Natural killer cell (primary cell): ENCODE results near the gene RNF224. TPM values are rescaled to one million over a fixed set of nuclear protein-coding genes. Genes with fewer than 3 reads are reported as not detected.

Source experiments
- ATAC-seq, 3 donors: fragments of 150-1000 bp in 2 of 3; fragments of 200-7000 bp in 1 of 3; cut with Tn5 transposase; 1 replicate in 1 of 3; 2 replicates in 2 of 3; pipeline ENCODE4 v1.10.0; 2021; ENCODE audit warnings: mild to moderate bottlenecking in 2 of 3, moderate library complexity in 2 of 3
- DNase-seq, 2 donors: peaks; one replicate each; pipeline versions ENCODE4 v3.0.0 to v3.0.0-alpha.2; 2013 to 2021; ENCODE audit warnings: mixed read lengths in 1 of 2
- H3K27ac ChIP-seq: one replicate; pipeline ENCODE4 v1.5.1; 2013; ENCODE audit warnings: mild to moderate bottlenecking, low read length
- H3K27me3 ChIP-seq: one replicate; pipeline ENCODE4 v1.6.1; 2013; ENCODE audit warnings: low read length; ENCODE audit not compliant: control insufficient read depth, insufficient read depth
- H3K36me3 ChIP-seq: one replicate; pipeline ENCODE4 v1.6.1; 2013; ENCODE audit warnings: low read length; ENCODE audit not compliant: control insufficient read depth, insufficient read depth
- H3K4me1 ChIP-seq: one replicate; pipeline ENCODE4 v1.6.1; 2013; ENCODE audit warnings: low read length; ENCODE audit not compliant: control insufficient read depth, insufficient read depth
- H3K4me3 ChIP-seq: one replicate; pipeline ENCODE4 v1.5.1; 2013; ENCODE audit warnings: low read length
- H3K9me3 ChIP-seq: one replicate; pipeline ENCODE4 v1.6.1; 2013; ENCODE audit warnings: low read length; ENCODE audit not compliant: control insufficient read depth, insufficient read depth
- H3K27ac Mint-ChIP-seq, 2 donors: one replicate each; pipeline ENCODE4 v1.8.0; 2022; ENCODE audit warnings: mild to moderate bottlenecking in 2 of 2, mixed read lengths in 2 of 2, moderate library complexity in 1 of 2
- H3K27me3 Mint-ChIP-seq, 2 donors: one replicate each; pipeline ENCODE4 v1.8.0; 2022; ENCODE audit warnings: low read depth in 2 of 2, mixed read lengths in 2 of 2
- H3K36me3 Mint-ChIP-seq: one replicate; pipeline ENCODE4 v1.8.0; 2022; ENCODE audit warnings: mixed read lengths
- H3K4me1 Mint-ChIP-seq, 2 donors: one replicate each; pipeline ENCODE4 v1.8.0; 2022; ENCODE audit warnings: mixed read lengths in 2 of 2
- H3K4me3 Mint-ChIP-seq: one replicate; pipeline ENCODE4 v1.8.0; 2022; ENCODE audit warnings: mild to moderate bottlenecking, moderate library complexity, mixed read lengths
- H3K9me3 Mint-ChIP-seq, 2 donors: one replicate each; pipeline ENCODE4 v1.8.0; 2022; ENCODE audit warnings: mixed read lengths in 2 of 2
- CTCF ChIP-seq: fragments of 200-600 bp; IDR thresholded peaks from one replicate; pipeline ENCODE4 v1.8.0; 2022; ENCODE audit warnings: antibody characterized with exemption
- WGBS: methylation state at CpG from one replicate; pipeline ENCODE4 v1.1.7; 2013; ENCODE audit warnings: missing lambda C conversion rate; ENCODE audit not compliant: insufficient coverage; 5-methylcytosine and 5-hydroxymethylcytosine counted together
- intact Hi-C: fragments of 100-400 bp; cut with micrococcal nuclease; formaldehyde crosslinking; loops from one replicate; pipeline ENCODE4 v1.14.2; 2022
- total RNA-seq, 4 donors: library from RNA; stranded (reverse); fragments of 120-200 nt in 1 of 4; gene quantifications; one replicate each; pipeline versions ENCODE4 v1.2.3 to v1.2.4, GENCODE V29; 2013 to 2022

The RNF224 gene
- total RNA-seq, 3 donors from 2014 or later (not counting 1 experiment from before 2014, with no cell fraction given) = not detected

GRCh38 chr9:137221095-137221505 is 6.2 kb upstream of the RNF224 start:
- H3K4me1 Mint-ChIP-seq = peaks cover 0 to 6% of the 10 kb centered on the region in 2 donors

GRCh38 chr9:137221506-137222111 is 5.7 kb upstream of the RNF224 start:
- H3K4me1 Mint-ChIP-seq = peaks cover 0 to 6% of the 10 kb centered on the region in 2 donors
- Histone ChIP-seq H3K27me3 (no peaks in the 10 kb centered on the region), H3K27ac (no peak overlapping the region), H3K36me3 (no peaks in the 10 kb centered on the region), H3K4me3 (no peak overlapping the region), H3K9me3 (no peaks in the 10 kb centered on the region), H3K4me1 (peaks cover 23% of the 10 kb centered on the region)
- no peak overlapping the region for H3K4me3 Mint-ChIP-seq
- H3K27me3 Mint-ChIP-seq = no peaks in the 10 kb centered on the region
- H3K9me3 Mint-ChIP-seq = no peaks in the 10 kb centered on the region
- ATAC-seq = no peak
- H3K36me3 Mint-ChIP-seq = no peaks in the 10 kb centered on the region
- intact Hi-C loops = loop anchor here (2.0 to 5.0 kb wide), 2 partner anchors 17 to 94 kb away; partner anchors contain the start of genes NDOR1 and TMEM203
- 11% methylated on average over 61 of the region's 61 CpGs for WGBS
- no peak for TF ChIP-seq CTCF
- H3K27ac Mint-ChIP-seq = no peak overlapping the region
- peak in 1 of 2 donors; percentile 38 for DNase-seq

More at GRCh38 chr9:137221095-137221505, 6.2 kb upstream of the RNF224 start:
- Mint-ChIP-seq H3K27me3 (no peaks in the 10 kb centered on the region), H3K36me3 (no peaks in the 10 kb centered on the region), H3K9me3 (no peaks in the 10 kb centered on the region), H3K27ac (no peak overlapping the region), H3K4me3 (no peak overlapping the region)
- Histone ChIP-seq H3K27ac (no peak overlapping the region), H3K4me1 (peaks cover 23% of the 10 kb centered on the region), H3K27me3 (no peaks in the 10 kb centered on the region), H3K36me3 (no peaks in the 10 kb centered on the region), H3K9me3 (no peaks in the 10 kb centered on the region), H3K4me3 (no peak overlapping the region)
- intact Hi-C loops = loop anchor here (5.0 kb wide), 1 partner anchor 94 kb away; no protein-coding TSS in a partner anchor
- WGBS = 92% methylated on average over 14 of the region's 14 CpGs
- TF ChIP-seq CTCF = no peak
- DNase-seq (no peak), ATAC-seq (no peak)

- peak within 1 kb of the TSS; percentile 75 for H3K27ac ChIP-seq
- WGBS = 4% methylated on average over 88 of the region's 88 CpGs
- Mint-ChIP-seq H3K27ac (peak within 1 kb of the TSS; percentile 62 to 88), H3K4me3 (peak within 1 kb of the TSS; percentile 86), H3K36me3 (no peaks in the 10 kb centered on the region), H3K27me3 (peaks cover 0 to under 1% of the 10 kb centered on the region in 2 donors), H3K4me1 (peaks cover 1 to 7% of the 10 kb centered on the region in 2 donors), H3K9me3 (no peaks in the 10 kb centered on the region)
- H3K4me1 ChIP-seq = peaks cover 28% of the 10 kb centered on the region
- no peak for TF ChIP-seq CTCF
- intact Hi-C loops = loop anchor here (1.0 to 5.0 kb wide), 4 partner anchors 18 to 95 kb away; partner anchors contain the start of genes NDOR1, NELFB, TMEM203 and TUBB4B
- DNase-seq (peak in 1 of 2 donors; percentile 46), ATAC-seq (no peak)
- H3K4me3 ChIP-seq = peak within 1 kb of the TSS; percentile 58
- H3K27me3 ChIP-seq = peaks cover 4% of the 10 kb centered on the region
- H3K36me3 ChIP-seq = no peaks in the 10 kb centered on the region
- no peaks in the 10 kb centered on the region for H3K9me3 ChIP-seq
Observed at GRCh38 chr9:137222190-137223077, 4.9 kb upstream of the RNF224 start, which contains the start of gene RNF208. TSS of gene RNF208 (minus strand) at chr9:137222240. CDS start at chr9:137221212, 1,028 bp downstream.
